Neutrophil (primary cell): ENCODE measurements around the gene KCNQ4.

Experiments used
- H3K27ac ChIP-seq: fragments of 200-600 bp; sonication (generic); 2 replicates; pipeline ENCODE4 v1.5.1; 2016; ENCODE audit warnings: mild to moderate bottlenecking, moderate library complexity
- H3K27me3 ChIP-seq: fragments of 200-600 bp; sonication (generic); 2 replicates; pipeline ENCODE4 v1.6.0; 2016; ENCODE audit warnings: mild to moderate bottlenecking
- H3K36me3 ChIP-seq: fragments of 200-600 bp; sonication (generic); 2 replicates; pipeline ENCODE4 v1.5.1; 2017
- H3K4me1 ChIP-seq, 2 experiments: fragments of 200-600 bp in 1 of 2; sonication (generic) in 1 of 2; 1 replicate in 1 of 2; 2 replicates in 1 of 2; pipeline versions ENCODE4 v1.5.1 to v1.6.1; 2013 to 2016; ENCODE audit warnings: low read depth in 1 of 2, low read length in 1 of 2, mild to moderate bottlenecking in 1 of 2, moderate library complexity in 1 of 2; ENCODE audit not compliant: control insufficient read depth in 1 of 2, insufficient read depth in 1 of 2
- H3K4me3 ChIP-seq, 2 experiments: fragments of 200-600 bp in 1 of 2; sonication (generic) in 1 of 2; 1 replicate in 1 of 2; 2 replicates in 1 of 2; pipeline ENCODE4 v1.5.1; 2013 to 2016; ENCODE audit warnings: low read depth in 1 of 2, low read length in 1 of 2, mild to moderate bottlenecking in 1 of 2, moderate library complexity in 1 of 2
- H3K9me3 ChIP-seq: fragments of 200-600 bp; sonication (generic); 2 replicates; pipeline ENCODE4 v1.5.1; 2016
- TF ChIP-seq, protein P1 (sequence below): fragments of 200-600 bp; sonication (generic); IDR thresholded peaks from 2 replicates; pipeline ENCODE4 v1.5.1; 2016; ENCODE audit warnings: antibody characterized with exemption

Gene KCNQ4

GRCh38 chr1:40745176-40745575, 38.4 kb upstream of the KCNQ4 start:
- Histone ChIP-seq H3K27ac (no peak overlapping the region), H3K36me3 (peaks cover 65% of the 10 kb centered on the region), H3K9me3 (no peaks in the 10 kb centered on the region), H3K4me3 (no peak overlapping the region), H3K4me1 (no peaks in the 10 kb centered on the region), H3K27me3 (no peaks in the 10 kb centered on the region)
- TF ChIP-seq, protein P1, sequence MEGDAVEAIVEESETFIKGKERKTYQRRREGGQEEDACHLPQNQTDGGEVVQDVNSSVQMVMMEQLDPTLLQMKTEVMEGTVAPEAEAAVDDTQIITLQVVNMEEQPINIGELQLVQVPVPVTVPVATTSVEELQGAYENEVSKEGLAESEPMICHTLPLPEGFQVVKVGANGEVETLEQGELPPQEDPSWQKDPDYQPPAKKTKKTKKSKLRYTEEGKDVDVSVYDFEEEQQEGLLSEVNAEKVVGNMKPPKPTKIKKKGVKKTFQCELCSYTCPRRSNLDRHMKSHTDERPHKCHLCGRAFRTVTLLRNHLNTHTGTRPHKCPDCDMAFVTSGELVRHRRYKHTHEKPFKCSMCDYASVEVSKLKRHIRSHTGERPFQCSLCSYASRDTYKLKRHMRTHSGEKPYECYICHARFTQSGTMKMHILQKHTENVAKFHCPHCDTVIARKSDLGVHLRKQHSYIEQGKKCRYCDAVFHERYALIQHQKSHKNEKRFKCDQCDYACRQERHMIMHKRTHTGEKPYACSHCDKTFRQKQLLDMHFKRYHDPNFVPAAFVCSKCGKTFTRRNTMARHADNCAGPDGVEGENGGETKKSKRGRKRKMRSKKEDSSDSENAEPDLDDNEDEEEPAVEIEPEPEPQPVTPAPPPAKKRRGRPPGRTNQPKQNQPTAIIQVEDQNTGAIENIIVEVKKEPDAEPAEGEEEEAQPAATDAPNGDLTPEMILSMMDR: no peak

DNA sequence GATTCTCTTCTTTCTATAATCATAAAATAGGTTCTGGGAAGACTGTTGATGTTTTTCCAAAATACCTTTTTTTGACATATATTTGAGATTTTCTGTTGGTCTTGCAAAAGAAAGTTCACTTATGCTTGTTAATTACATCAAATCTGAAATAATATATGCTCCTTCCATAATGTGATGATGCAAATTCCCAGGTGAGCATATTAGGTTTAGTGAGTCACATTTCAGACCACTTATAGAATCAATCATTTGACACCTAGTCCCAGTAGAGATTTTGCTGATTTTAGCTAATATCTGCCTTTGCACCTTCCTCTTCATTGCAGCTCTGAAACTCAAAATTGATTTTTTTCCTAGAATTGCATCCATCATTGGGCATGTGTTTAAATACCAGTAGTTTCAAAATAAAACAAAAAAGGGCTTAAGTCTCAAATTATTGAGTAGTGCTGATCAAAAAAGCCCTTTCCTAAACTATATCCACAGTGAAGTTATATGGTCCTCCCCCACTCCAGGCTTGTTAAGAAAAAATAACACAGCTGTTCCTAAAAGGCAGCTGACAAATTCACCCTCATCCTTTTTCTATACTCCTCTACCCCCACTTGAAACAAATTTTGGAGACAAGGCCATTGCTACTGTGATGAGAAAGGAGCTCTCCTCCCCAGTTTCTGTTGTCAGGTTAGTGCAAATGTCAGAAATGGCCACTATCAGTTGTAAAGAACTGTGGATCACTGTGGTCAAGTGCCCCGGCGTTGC, 37.1 kb upstream of the KCNQ4 start:
- Histone ChIP-seq H3K27me3 (no peaks in the 10 kb centered on the region), H3K4me3 (no peak overlapping the region), H3K36me3 (peaks cover 68% of the 10 kb centered on the region), H3K27ac (no peak overlapping the region), H3K9me3 (no peaks in the 10 kb centered on the region), H3K4me1 (no peaks in the 10 kb centered on the region)
- TF ChIP-seq, protein P1: no peak

DNA sequence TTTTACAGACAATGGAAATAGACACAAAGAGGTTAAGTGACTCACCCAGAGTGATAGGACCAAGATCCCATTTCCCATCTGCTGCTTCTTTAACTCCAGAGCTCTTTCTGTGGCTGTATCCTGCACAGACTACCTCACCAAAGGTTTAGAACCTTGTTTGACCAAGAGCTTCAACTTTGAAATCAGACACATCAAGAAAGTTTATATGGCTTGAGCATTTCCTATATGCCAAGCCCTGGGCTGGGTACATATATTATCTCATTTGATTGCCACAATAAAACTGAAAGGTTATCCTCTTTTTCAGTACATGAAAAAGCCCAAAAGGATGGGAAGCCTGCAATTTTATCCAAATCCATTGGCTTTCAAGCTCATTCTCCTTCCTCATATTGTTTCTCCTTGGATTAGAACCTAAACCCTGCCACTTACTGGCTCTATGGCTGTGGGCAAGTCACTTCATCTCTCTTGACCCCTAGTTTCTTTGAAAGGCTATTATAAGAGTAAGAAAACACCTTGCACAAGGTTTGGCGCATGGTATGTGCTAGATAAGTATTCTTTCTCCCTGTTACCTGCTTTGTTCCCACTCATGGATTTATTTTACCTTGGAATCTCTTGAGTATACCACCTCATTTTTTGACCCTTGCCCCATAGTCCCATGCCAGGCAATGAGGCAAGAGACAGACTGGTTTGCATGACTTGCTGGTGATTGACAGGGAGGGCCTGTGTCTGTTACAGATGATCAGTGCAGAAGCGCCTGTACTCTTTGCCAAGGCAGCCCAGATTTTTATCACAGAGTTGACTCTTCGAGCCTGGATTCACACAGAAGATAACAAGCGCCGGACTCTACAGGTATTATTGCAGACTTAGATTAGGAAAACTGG, 34.5 kb upstream of the KCNQ4 start:
- Histone ChIP-seq H3K27me3 (no peaks in the 10 kb centered on the region), H3K9me3 (no peaks in the 10 kb centered on the region), H3K27ac (no peak overlapping the region), H3K4me3 (no peak overlapping the region), H3K4me1 (no peaks in the 10 kb centered on the region), H3K36me3 (peaks cover 75% of the 10 kb centered on the region)
- TF ChIP-seq, protein P1: no peak

DNA sequence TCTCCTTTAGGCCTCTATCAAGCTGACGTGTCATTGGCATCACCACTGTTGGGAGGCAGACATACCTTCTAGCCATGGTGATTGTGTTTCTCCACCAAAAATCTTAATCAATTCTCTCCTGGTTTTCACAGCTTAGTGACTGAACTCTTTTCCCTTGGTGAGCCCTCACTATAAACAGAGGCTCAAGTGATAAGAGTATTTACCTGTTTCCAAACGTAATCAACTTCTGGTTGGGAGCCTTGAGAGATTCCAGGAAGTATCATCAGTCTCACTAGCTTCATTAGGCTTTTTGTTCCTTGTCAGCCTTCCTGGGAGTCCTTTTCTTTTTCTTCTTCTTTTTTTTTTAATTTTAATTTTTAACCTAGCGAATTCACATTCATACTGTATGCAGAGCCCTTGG, 33.8 kb upstream of the KCNQ4 start:
- no peak overlapping the region for H3K27ac ChIP-seq
- H3K36me3 ChIP-seq: peaks cover 83% of the 10 kb centered on the region
- H3K9me3 ChIP-seq: no peaks in the 10 kb centered on the region
- no peaks in the 10 kb centered on the region for H3K4me1 ChIP-seq
- H3K4me3 ChIP-seq: no peak overlapping the region
- no peaks in the 10 kb centered on the region for H3K27me3 ChIP-seq
- TF ChIP-seq, protein P1: no peak

DNA sequence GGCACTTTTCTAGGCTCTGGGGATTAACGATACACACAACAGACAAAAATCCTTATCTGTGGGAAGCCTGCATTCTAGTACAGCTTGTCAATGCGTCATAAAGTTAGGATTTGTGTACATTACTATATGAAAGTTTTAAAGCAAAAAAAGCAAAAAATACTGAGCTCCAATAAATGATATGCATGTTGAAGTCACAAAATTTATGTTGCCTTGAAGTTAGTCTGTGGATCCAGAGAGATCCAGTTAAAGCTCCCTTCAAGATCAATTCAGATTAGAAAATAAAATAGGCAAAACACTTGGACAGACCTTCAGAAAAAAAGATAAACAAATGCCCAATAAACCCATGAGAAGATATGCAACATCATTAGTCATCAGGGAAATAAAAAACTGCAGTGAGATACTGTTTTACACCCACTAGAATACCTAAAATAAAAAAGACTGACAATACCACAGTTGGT, 33.1 kb upstream of the KCNQ4 start:
- TF ChIP-seq, protein P1: no peak
- H3K4me3 ChIP-seq: no peak overlapping the region
- peaks cover 89% of the 10 kb centered on the region for H3K36me3 ChIP-seq

More for the DNA sequence above, 33.1 kb upstream of the KCNQ4 start:
- no peak overlapping the region for H3K27ac ChIP-seq
- no peaks in the 10 kb centered on the region for H3K27me3 ChIP-seq
- H3K4me1 ChIP-seq: no peaks in the 10 kb centered on the region
- no peaks in the 10 kb centered on the region for H3K9me3 ChIP-seq
